Vagina (tissue), 2 donors: Measurements from ENCODE around the gene MAPK6. TPM values are rescaled to one million over a fixed set of nuclear protein-coding genes. Genes with fewer than 3 reads are reported as not detected.

Source experiments
- DNase-seq, 2 donors: peaks; one replicate each; pipeline ENCODE4 v3.0.0-alpha.2; 2017; ENCODE audit errors: extremely low spot score in 2 of 2
- H3K27ac ChIP-seq: fragments of 200-600 bp; sonication (generic); one replicate; pipeline ENCODE4 v1.5.1; 2019
- H3K27me3 ChIP-seq: fragments of 200-600 bp; sonication (generic); one replicate; pipeline ENCODE4 v1.5.1; 2019
- H3K36me3 ChIP-seq, 2 donors: fragments of 200-600 bp; sonication (generic); one replicate each; pipeline ENCODE4 v1.5.1; 2017 to 2019
- H3K4me1 ChIP-seq: fragments of 200-600 bp; sonication (generic); one replicate; pipeline ENCODE4 v1.5.1; 2019
- H3K4me3 ChIP-seq, 2 donors: fragments of 200-600 bp; sonication (generic); 1 replicate in 1 of 2; 2 replicates in 1 of 2; pipeline ENCODE4 v1.5.1; 2016 to 2019
- H3K9me3 ChIP-seq: fragments of 200-600 bp; sonication (generic); one replicate; pipeline ENCODE4 v1.5.1; 2019
- POLR2A ChIP-seq, 2 donors: fragments of 450-650 bp; IDR thresholded peaks; one replicate each; pipeline ENCODE4 v1.6.1; 2017; ENCODE audit warnings: antibody characterized with exemption in 2 of 2, mild to moderate bottlenecking in 2 of 2, moderate library complexity in 2 of 2
- POLR2AphosphoS5 ChIP-seq, 2 donors: sonication (generic); formaldehyde crosslinking; IDR thresholded peaks; one replicate each; pipeline ENCODE4 v1.9.0; 2017; ENCODE audit warnings: antibody characterized with exemption in 2 of 2, mild to moderate bottlenecking in 2 of 2, low read depth in 1 of 2; ENCODE audit not compliant: insufficient read depth in 1 of 2
- intact Hi-C: fragments of 100-400 bp; cut with DNase I; formaldehyde crosslinking; loops from one replicate; pipeline ENCODE4 v1.15.1; 2023
- total RNA-seq: library from RNA; depleted of rRNA; stranded (reverse); fragments of >200 nt; gene quantifications from one replicate; pipeline ENCODE4 v1.2.3, GENCODE V29; 2016
- TF ChIP-seq, protein P1 (sequence below), 3 experiments: fragments of 450-650 bp in 2 of 3; fragments of 200-600 bp in 1 of 3; sonication (generic) in 1 of 3; IDR thresholded peaks; one replicate each; pipeline ENCODE4 v1.5.1; 2017 to 2019; ENCODE audit warnings: antibody characterized with exemption in 3 of 3, mild to moderate bottlenecking in 2 of 3, moderate library complexity in 2 of 3

MAPK6 gene
- 41.0 TPM for total RNA-seq

DNA sequence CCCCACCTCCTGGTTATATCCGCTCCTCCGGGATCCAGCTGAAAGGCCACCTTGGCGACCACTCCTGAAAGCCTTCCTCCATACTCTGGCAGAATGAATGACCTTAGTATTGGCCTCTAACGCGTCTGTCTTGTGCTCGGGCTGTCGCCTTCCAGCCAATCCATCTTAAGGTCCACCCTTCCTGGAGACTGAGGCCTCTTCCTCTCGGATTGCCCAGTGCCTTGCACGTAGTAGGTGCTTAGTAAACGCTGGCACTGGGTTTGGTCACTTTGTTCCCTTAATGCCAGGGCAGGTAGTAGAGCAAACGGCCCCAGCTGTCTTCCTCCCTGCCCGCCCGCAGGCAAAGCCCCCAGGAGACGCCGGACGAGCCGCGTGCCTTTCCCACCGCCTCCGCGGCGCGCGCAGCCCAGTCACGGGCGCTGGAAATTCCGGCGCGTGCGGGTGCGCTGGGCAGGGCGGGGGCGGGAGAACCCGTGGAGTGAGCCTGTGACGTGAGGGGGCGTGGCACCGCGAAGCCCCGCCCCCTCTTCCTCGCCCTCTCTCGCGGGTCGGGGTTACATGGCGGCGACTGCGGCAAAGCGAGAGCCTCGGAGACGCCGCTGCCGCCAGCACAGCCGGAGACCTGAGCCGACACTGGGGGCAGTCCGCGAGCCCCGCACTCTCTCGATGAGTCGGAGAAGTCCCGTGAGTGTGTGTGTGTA, at the start of gene MAPK6:
Gene MAPK6 (plus strand): TSS at position 527 of the 701 bp plus-strand sequence. CDS start 27,242 bp downstream, outside the sequence.
- Histone ChIP-seq H3K9me3 (no peaks in the 10 kb centered on the region), H3K27ac (peak within 1 kb of the TSS; percentile 90), H3K4me3 (peak within 1 kb of the TSS; percentile 50 to 64), H3K36me3 (no peaks in the 10 kb centered on the region), H3K27me3 (no peaks in the 10 kb centered on the region), H3K4me1 (peaks cover 43% of the 10 kb centered on the region)
- TF ChIP-seq, protein P1, sequence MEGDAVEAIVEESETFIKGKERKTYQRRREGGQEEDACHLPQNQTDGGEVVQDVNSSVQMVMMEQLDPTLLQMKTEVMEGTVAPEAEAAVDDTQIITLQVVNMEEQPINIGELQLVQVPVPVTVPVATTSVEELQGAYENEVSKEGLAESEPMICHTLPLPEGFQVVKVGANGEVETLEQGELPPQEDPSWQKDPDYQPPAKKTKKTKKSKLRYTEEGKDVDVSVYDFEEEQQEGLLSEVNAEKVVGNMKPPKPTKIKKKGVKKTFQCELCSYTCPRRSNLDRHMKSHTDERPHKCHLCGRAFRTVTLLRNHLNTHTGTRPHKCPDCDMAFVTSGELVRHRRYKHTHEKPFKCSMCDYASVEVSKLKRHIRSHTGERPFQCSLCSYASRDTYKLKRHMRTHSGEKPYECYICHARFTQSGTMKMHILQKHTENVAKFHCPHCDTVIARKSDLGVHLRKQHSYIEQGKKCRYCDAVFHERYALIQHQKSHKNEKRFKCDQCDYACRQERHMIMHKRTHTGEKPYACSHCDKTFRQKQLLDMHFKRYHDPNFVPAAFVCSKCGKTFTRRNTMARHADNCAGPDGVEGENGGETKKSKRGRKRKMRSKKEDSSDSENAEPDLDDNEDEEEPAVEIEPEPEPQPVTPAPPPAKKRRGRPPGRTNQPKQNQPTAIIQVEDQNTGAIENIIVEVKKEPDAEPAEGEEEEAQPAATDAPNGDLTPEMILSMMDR (IDR thresholded peaks at IDR 0.05): no peak
- TF ChIP-seq POLR2A (IDR thresholded peaks at IDR 0.05) (peak; percentile 94 to 95), POLR2AphosphoS5 (IDR thresholded peaks at IDR 0.05; ENCODE audit: insufficient read depth in 1 of 2, low read depth in 1 of 2) (peak; percentile 83 to 96)
- intact Hi-C loops: no loop called here
- peak; percentile 95 to 97 for DNase-seq

- DNase-seq: no peak
- Histone ChIP-seq H3K9me3 (peaks cover 14% of the 10 kb centered on the region), H3K27ac (no peak overlapping the region), H3K4me1 (peaks cover 14% of the 10 kb centered on the region), H3K27me3 (no peaks in the 10 kb centered on the region), H3K4me3 (no peak overlapping the region), H3K36me3 (peaks cover 0 to 21% of the 10 kb centered on the region in 2 donors)
- TF ChIP-seq POLR2AphosphoS5 (IDR thresholded peaks at IDR 0.05; ENCODE audit: insufficient read depth in 1 of 2, low read depth in 1 of 2) (no peak), POLR2A (IDR thresholded peaks at IDR 0.05) (no peak)
- TF ChIP-seq, protein P1 (IDR thresholded peaks at IDR 0.05): no peak
- intact Hi-C loops: no loop called here
Measured at GRCh38 chr15:51969728-51970127, 49.3 kb upstream of the MAPK6 start.

DNA sequence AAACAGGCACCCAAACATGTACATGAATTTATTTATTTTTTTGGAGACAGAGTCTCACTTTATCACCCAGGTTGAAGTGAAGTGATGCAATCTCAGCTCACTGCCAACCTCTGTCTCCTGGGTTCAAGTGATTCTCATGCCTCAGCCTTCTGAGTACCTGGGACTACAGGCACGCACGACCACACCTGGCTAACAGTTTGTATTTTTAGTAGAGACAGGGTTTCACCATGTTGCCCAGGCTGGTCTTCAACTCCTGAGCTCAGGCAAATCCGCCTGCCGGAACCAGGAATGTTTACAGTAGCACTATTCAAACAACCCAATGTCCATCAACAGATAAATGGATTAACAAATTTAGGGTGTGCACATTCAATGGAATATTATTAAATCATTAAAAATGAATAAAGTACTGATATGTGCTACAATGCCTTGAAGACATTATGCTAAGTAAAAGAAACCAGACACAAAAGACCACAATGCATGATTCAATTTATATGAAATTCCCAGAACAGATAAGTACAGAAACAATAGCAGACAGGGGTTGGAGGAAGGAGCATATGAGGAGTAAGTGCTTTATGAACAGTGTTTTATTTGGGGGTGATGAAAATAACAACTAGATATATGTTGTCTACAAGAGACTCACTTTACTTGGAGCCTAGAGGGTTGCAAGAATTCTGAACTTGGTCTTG, 48.7 kb upstream of the MAPK6 start:
- peak overlapping the region in 1 of 2 donors; percentile 70 for H3K4me3 ChIP-seq
- H3K9me3 ChIP-seq: peaks cover 14% of the 10 kb centered on the region
- DNase-seq: no peak
- H3K36me3 ChIP-seq: peaks cover 0 to 15% of the 10 kb centered on the region in 2 donors
- no peak for TF ChIP-seq POLR2AphosphoS5 (IDR thresholded peaks at IDR 0.05; ENCODE audit: insufficient read depth in 1 of 2, low read depth in 1 of 2)
- TF ChIP-seq, protein P1 (IDR thresholded peaks at IDR 0.05): no peak
- TF ChIP-seq POLR2A (IDR thresholded peaks at IDR 0.05): no peak
- no peak overlapping the region for H3K27ac ChIP-seq
- peaks cover 14% of the 10 kb centered on the region for H3K4me1 ChIP-seq
- no peaks in the 10 kb centered on the region for H3K27me3 ChIP-seq
- intact Hi-C loops: no loop called here

DNA sequence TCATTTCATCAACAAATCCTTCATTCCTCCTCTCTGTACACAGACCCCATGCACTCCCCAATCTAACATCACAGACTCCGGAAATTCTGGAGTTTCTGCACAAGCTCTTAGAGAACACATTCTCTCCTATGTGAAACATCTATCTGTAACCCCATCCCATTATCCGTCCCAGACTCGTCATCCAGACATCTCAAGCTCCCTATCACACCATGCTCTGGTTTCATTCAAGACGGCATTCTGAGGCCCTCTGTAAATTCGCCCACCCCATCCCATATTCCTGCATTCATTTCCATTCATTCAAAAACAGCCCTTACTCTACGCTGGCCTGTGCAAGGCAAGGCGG, 48.0 kb upstream of the MAPK6 start:
- TF ChIP-seq, protein P1 (IDR thresholded peaks at IDR 0.05): no peak
- TF ChIP-seq POLR2A (IDR thresholded peaks at IDR 0.05) (no peak), POLR2AphosphoS5 (IDR thresholded peaks at IDR 0.05; ENCODE audit: insufficient read depth in 1 of 2, low read depth in 1 of 2) (no peak)
- Histone ChIP-seq H3K4me3 (peak overlapping the region; percentile 70 to 91), H3K27ac (peak overlapping the region; percentile 84), H3K36me3 (peaks cover 0 to 11% of the 10 kb centered on the region in 2 donors), H3K4me1 (peaks cover 14% of the 10 kb centered on the region), H3K9me3 (peaks cover 14% of the 10 kb centered on the region), H3K27me3 (no peaks in the 10 kb centered on the region)
- DNase-seq: no peak
- intact Hi-C loops: no loop called here
